Epithelial cell of proximal tubule (primary cell): ENCODE data around the gene DNASE1L3. TPM values are rescaled to one million over a fixed set of nuclear protein-coding genes. Genes with fewer than 3 reads are reported as not detected.

Experiments used
- DNase-seq: peaks from one replicate; pipeline ENCODE4 v3.0.0-alpha.2; 2011; ENCODE audit warnings: low read depth
- H3K4me3 ChIP-seq: 2 replicates; pipeline ENCODE4 v1.5.1; 2011; ENCODE audit warnings: low read depth, mild to moderate bottlenecking, low read length
- total RNA-seq: library from RNA; depleted of rRNA; stranded (reverse); fragments of >200 nt; gene quantifications from 2 replicates; pipeline ENCODE4 v1.2.3, GENCODE V29; 2015
- TF ChIP-seq, protein P1 (sequence below): conservative IDR thresholded peaks from 2 replicates; pipeline ENCODE4 v1.5.1; 2012; ENCODE audit warnings: low read depth, mild to moderate bottlenecking, low read length

The DNASE1L3 gene
- total RNA-seq, 1 donor from 2014 or later, result not detected

- no peak for DNase-seq
- H3K4me3 ChIP-seq, result peak overlapping the region; percentile 54
- TF ChIP-seq, protein P1, sequence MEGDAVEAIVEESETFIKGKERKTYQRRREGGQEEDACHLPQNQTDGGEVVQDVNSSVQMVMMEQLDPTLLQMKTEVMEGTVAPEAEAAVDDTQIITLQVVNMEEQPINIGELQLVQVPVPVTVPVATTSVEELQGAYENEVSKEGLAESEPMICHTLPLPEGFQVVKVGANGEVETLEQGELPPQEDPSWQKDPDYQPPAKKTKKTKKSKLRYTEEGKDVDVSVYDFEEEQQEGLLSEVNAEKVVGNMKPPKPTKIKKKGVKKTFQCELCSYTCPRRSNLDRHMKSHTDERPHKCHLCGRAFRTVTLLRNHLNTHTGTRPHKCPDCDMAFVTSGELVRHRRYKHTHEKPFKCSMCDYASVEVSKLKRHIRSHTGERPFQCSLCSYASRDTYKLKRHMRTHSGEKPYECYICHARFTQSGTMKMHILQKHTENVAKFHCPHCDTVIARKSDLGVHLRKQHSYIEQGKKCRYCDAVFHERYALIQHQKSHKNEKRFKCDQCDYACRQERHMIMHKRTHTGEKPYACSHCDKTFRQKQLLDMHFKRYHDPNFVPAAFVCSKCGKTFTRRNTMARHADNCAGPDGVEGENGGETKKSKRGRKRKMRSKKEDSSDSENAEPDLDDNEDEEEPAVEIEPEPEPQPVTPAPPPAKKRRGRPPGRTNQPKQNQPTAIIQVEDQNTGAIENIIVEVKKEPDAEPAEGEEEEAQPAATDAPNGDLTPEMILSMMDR, result peak; percentile 84
Measured at GRCh38 chr3:58177747-58178527, 32.8 kb downstream of the DNASE1L3 start.

DNA sequence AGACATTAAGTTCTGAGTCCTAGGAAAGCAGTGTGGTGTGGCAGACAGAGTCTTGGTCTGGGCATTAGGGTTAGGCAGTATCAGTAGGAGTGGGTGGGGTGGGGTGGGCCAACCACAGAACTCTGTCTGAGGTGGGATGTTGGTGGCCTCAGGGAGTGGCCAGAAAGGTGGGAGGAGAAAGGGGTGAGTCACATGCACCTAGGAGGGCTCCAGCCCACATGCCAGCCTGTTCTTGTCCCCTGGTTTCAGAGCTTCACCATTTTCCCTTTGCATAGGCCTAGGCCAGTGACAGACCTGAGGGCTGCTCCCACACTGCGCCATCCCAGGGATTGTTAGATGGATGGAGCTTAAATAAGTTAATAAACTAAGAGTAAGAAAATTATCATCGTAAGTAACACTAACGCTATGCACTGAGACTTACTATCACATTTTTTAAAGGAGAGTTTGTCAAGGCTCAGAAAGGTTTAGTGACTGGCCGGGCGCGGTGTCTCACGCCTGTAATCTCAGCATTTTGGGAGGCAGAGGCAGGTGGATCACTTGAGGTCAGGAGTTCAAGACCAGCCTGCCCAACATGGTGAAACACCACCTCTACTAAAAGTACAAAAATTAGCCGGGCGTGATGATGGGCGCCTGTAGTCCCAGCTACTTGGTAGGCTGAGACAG is 33.8 kb downstream of the DNASE1L3 start:
- TF ChIP-seq, protein P1, result no peak
- no peak for DNase-seq
- no peak overlapping the region for H3K4me3 ChIP-seq

DNA sequence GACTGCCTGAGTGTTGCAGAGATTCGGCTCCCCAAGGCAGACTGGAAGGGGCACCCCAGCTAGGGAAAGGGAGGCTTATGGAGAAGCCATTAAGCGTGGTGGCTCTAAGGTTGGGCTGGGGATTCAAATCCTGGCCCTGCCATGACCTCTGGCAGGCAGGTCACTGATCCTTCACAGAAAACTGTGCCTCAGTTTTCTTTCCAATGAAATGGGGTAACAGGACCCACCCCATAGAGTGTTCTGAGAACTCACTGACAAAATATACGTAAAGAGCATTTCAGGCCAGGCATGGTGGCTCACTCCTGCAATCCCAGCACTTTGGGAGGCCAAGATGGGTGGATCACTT is 34.6 kb downstream of the DNASE1L3 start:
- DNase-seq, result no peak
- TF ChIP-seq, protein P1, result no peak

GRCh38 chr3:58175437-58176184 is 35.2 kb downstream of the DNASE1L3 start:
- no peak for DNase-seq
- H3K4me3 ChIP-seq, result no peak overlapping the region

More for the DNA sequence above, 34.6 kb downstream of the DNASE1L3 start:
- H3K4me3 ChIP-seq, result no peak overlapping the region

DNA sequence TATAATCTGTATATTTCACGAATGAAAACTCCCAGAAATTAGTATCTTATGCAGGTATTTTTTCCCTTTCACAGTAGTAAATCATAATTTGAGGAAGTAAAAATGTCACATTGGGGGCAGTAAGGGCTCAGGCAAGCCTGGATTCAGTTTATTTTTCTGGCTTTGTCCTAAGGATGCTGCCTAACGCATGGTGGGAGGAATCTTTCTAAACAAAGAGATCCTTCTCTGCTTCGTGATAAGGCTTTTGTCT is 35.7 kb downstream of the DNASE1L3 start:
- TF ChIP-seq, protein P1, result no peak

More at GRCh38 chr3:58175437-58176184, 35.2 kb downstream of the DNASE1L3 start:
- TF ChIP-seq, protein P1, result no peak

DNA sequence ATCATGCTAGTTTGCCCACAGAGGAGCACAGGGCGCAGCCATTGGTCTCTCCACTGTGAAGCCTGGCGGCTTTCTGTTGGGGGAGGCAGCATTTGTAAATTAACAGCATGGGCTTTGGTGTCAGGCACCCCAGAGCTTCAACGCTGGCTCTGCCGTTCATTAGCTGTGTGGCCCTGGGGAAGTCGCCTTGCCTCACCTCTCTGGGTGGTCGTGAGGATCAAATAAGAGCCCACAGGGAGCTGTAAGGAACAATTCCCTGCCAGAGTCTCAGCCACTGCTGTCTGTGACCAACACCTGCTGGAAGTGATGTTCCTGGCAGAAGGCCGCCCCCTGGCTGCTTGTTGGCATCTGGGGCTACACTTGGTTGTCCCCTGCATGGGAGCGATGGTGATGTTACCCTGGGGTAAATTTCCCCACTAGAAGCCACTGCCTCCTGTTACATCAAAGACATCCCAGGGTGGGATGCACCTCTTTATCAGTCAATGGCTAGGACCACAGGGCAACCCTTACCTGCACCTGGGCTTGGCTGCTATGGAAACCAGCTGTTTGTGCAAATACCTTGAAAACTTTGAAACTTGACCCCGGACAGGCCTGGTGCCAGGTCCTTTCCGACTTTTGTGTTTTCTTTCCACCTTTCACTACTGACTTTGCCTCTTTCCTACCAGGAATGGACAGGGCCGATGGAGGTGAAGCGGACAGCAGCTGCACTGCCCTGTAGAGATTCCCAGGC is 36.9 kb downstream of the DNASE1L3 start:
- DNase-seq, result no peak
- TF ChIP-seq, protein P1, result peak; percentile 54

More for the DNA sequence above, 35.7 kb downstream of the DNASE1L3 start:
- DNase-seq, result no peak
- no peak overlapping the region for H3K4me3 ChIP-seq

More for the DNA sequence above, 36.9 kb downstream of the DNASE1L3 start:
- H3K4me3 ChIP-seq, result no peak overlapping the region
